ENCODE data around the gene CCSER2. TPM values are rescaled to one million over a fixed set of nuclear protein-coding genes. Genes with fewer than 3 reads are reported as not detected.

Gene CCSER2
- polyA plus RNA-seq, 1 donor (not counting 4 experiments of a cell fraction or from before 2014, with no cell fraction given), result 26.7 TPM

DNA sequence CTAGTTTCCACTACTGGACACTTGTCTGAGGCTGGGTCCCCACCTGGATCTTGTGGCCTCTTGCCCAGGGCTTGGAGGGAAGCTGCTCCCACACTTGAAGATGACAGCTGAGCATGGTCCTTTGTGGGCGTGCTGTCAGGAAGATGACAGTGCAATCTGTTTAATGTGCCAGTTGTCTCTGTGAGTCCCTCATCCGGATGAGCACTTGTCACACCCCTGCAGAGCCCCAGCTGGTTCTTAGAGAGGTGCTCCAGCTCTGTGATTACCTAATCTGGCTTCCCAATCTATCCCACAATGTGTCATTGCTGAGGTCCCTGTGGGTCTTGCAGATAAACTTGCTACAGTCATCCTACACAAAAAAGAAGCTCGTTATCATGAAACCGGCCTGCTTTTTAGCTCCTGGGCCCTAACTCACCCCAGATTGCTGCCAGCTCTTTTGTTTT lies 34.8 kb upstream of the CCSER2 start:
- Histone ChIP-seq H3K9ac (ENCODE audit: control insufficient read depth, extremely low read depth, insufficient read depth, low read length) (no peak overlapping the region), H3K27ac (ENCODE audit: control insufficient read depth, insufficient read depth, low read length) (no peak overlapping the region), H4K20me1 (ENCODE audit: control insufficient read depth, extremely low read depth, insufficient read depth, low read length) (no peaks in the 10 kb centered on the region), H3K4me2 (ENCODE audit: control insufficient read depth, extremely low read depth, insufficient read depth, low read depth, low read length) (no peak overlapping the region), H3K9me1 (ENCODE audit: control insufficient read depth, extremely low read depth, insufficient read depth, low read length) (no peaks in the 10 kb centered on the region), H2AFZ (ENCODE audit: control insufficient read depth, low read length) (no peak overlapping the region), H3K4me3 (ENCODE audit: control insufficient read depth in 2 of 3, extremely low read depth in 1 of 3, insufficient read depth in 2 of 3, low read depth in 1 of 3, low read length in 3 of 3) (no peak overlapping the region), H3K79me2 (ENCODE audit: control insufficient read depth, insufficient read depth, low read length) (no peaks in the 10 kb centered on the region), H3K27me3 (ENCODE audit: control insufficient read depth, extremely low read depth, insufficient read depth, low read length) (no peaks in the 10 kb centered on the region), H3K4me1 (ENCODE audit: control insufficient read depth, extremely low read depth, insufficient read depth, low read length) (no peaks in the 10 kb centered on the region), H3K9me3 (ENCODE audit: control insufficient read depth, low read depth, low read length) (no peaks in the 10 kb centered on the region), H3K36me3 (ENCODE audit: control insufficient read depth in 2 of 2, extremely low read depth in 1 of 2, insufficient read depth in 2 of 2, low read length in 2 of 2) (no peaks in the 10 kb centered on the region)
- dilution Hi-C loops (cut with MboI; ENCODE audit: extremely low pct_ligation_motif_present, low sequenced_read_pairs), result no loop called here
- TF ChIP-seq EZH2 (IDR thresholded peaks at IDR 0.05; ENCODE audit: low read length) (no peak), CTCF (optimal IDR thresholded peaks at IDR 0.05 in 1 of 3, IDR thresholded peaks at IDR 0.05 in 1 of 3, conservative IDR thresholded peaks at IDR 0.05 in 1 of 3; ENCODE audit: extremely low read depth in 1 of 3, insufficient read depth in 2 of 3, low read length in 3 of 3) (no peak)
- FAIRE-seq, result no peak
- no peak for DNase-seq (ENCODE audit: low read depth, low spot score)

GRCh38 chr10:84294766-84295447 lies 33.5 kb upstream of the CCSER2 start:
- Histone ChIP-seq H2AFZ (ENCODE audit: control insufficient read depth, low read length) (no peak overlapping the region), H3K4me2 (ENCODE audit: control insufficient read depth, extremely low read depth, insufficient read depth, low read depth, low read length) (no peak overlapping the region), H3K9me1 (ENCODE audit: control insufficient read depth, extremely low read depth, insufficient read depth, low read length) (no peaks in the 10 kb centered on the region), H3K36me3 (ENCODE audit: control insufficient read depth in 2 of 2, extremely low read depth in 1 of 2, insufficient read depth in 2 of 2, low read length in 2 of 2) (no peaks in the 10 kb centered on the region), H3K27me3 (ENCODE audit: control insufficient read depth, extremely low read depth, insufficient read depth, low read length) (no peaks in the 10 kb centered on the region), H3K79me2 (ENCODE audit: control insufficient read depth, insufficient read depth, low read length) (no peaks in the 10 kb centered on the region), H3K9me3 (ENCODE audit: control insufficient read depth, low read depth, low read length) (no peaks in the 10 kb centered on the region), H3K4me3 (ENCODE audit: control insufficient read depth in 2 of 3, extremely low read depth in 1 of 3, insufficient read depth in 2 of 3, low read depth in 1 of 3, low read length in 3 of 3) (no peak overlapping the region), H3K9ac (ENCODE audit: control insufficient read depth, extremely low read depth, insufficient read depth, low read length) (no peak overlapping the region), H4K20me1 (ENCODE audit: control insufficient read depth, extremely low read depth, insufficient read depth, low read length) (no peaks in the 10 kb centered on the region), H3K27ac (ENCODE audit: control insufficient read depth, insufficient read depth, low read length) (no peak overlapping the region), H3K4me1 (ENCODE audit: control insufficient read depth, extremely low read depth, insufficient read depth, low read length) (no peaks in the 10 kb centered on the region)
- TF ChIP-seq CTCF (optimal IDR thresholded peaks at IDR 0.05 in 1 of 3, IDR thresholded peaks at IDR 0.05 in 1 of 3, conservative IDR thresholded peaks at IDR 0.05 in 1 of 3; ENCODE audit: extremely low read depth in 1 of 3, insufficient read depth in 2 of 3, low read length in 3 of 3), result no peak
- no peak for TF ChIP-seq EZH2 (IDR thresholded peaks at IDR 0.05; ENCODE audit: low read length)
- no peak for DNase-seq (ENCODE audit: low read depth, low spot score)
- FAIRE-seq, result no peak
- dilution Hi-C loops (cut with MboI; ENCODE audit: extremely low pct_ligation_motif_present, low sequenced_read_pairs), result no loop called here
